A375 (cell line): ENCODE measurements around the gene PRR33. TPM values are rescaled to one million over a fixed set of nuclear protein-coding genes. Genes with fewer than 3 reads are reported as not detected.

ENCODE experiments used
- small RNA-seq: library from RNA; depleted of rRNA; stranded (forward); fragments of <200 nt; gene quantifications from one replicate; pipeline ENCODE3, GENCODE V24; 2014
- total RNA-seq: library from RNA; depleted of rRNA; stranded (reverse); fragments of >200 nt; shearing (Covaris generic); gene quantifications from 2 replicates; pipeline ENCODE4 v1.2.3, GENCODE V29; 2014; rRNA removed

PRR33 gene
- not detected in 2 replicates for total RNA-seq

DNA sequence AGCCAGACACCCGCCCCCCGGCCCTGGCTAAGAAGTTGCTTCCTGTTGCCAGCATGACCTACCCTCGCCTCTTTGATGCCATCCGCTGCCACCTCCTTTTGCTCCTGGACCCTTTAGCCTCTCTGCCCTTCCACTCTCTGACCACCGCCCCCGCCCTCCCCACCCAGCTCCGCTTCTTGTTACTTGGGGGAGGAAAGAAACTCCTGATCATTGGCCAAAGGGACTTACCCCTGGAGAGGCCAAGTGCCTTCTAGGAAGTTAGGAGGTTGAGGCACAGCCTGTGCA lies at the start of gene PRR33:
Gene PRR33, minus strand, starts transcription at position 65 of the 285 bp plus-strand sequence. CDS start 1,311 bp downstream, outside the sequence.

DNA sequence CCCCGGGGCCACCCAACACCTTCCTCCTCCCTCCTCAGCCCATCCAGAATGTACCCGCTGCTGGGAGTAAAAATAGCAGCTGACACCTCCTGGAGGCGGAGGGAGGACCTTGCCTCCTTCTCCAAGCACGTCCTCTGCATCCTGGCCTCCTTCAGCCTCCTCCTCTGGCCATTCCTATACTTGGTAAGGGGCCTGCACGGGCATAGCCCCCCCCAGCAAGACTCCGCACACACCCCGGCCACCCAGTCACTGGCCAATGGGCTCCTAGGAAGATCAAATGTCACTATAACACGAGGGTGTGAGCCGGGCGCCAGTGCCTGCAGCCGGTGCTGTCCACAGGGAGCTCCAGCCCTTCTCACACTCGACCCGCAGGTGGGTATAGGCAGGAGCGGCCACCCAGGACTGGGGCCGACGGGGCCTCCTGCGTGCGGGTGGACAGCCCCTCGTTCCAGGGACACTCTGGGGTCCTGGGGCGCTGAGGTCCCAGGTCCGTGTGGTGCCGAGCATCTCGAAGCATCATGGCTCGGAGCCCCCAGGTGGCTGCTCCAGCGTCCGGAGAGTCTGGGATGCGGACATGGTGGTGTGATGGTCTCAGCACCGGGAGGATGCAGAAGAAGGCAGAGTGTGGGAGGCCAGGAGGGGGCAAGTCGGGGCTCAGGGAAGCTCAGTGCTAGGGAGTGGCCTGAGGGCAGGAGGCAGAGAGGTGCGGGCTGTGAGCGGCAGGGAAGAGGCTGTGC lies 27.9 kb upstream of the PRR33 start, which contains the start of gene TNNT3:
Gene TNNT3, plus strand, starts transcription at position 313 of the 737 bp plus-strand sequence. CDS start 3,172 bp downstream, outside the sequence.

DNA sequence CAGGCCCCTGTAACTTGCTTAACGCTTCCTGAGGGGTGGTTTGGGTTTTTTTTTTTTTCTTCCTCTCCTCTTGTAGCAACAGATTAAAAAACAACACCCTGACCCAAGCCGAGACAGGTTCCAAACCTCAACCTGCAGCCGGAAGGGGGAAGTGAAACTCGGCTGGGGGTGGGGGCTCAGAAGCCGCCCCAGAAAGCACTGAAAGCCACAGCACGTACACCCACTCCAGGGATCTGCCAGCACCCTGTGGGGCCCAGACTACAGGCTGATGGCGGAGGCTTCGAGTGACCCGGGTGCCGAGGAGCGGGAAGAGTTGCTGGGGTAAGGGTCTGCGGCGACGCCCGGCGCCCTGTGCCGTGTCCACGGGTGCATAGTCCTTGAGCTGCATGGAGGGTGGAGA lies 38.8 kb downstream of the PRR33 start, which contains the start of gene LSP1:
Gene LSP1, plus strand, starts transcription at position 208 of the 400 bp plus-strand sequence. Its CDS starts 61 bp downstream, at position 269.

DNA sequence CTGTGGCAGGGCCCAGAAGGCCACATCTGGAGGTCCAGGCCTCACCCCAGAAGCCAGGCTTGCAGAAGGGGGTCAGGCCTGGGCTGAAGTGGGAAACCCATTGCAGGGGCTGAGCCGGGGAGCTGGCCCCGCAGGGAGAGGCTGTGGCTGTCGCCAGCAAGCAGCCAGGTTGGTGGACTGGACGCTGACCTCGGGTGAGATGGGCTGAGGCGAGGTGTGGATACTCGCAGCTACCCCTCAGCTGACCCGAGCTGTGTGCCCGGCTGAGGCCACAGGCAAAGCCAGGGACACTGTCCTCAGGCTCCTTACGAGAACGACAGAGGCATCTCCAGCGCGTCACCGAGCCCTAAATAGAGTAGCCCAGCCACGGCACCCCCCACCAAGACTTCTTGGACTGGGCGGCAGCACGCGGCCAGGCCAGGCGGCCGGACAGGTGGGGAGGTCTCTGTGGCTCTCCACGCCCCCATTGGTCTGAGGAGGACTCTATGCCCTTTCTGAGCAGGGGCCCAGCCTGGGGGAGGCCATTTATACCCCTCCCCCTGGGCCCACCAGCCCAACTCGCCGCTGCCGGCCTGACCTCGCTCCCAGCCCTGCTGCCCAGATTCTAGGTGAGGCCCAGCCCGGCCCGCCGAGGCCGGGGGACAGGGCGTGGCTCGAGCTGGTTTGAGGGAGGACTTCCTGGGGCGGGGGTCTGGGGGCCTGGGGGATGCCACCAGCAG lies 53.1 kb downstream of the PRR33 start, which contains the start of gene TNNI2:
Gene TNNI2, plus strand, starts transcription at position 556 of the 719 bp plus-strand sequence. CDS start 716 bp downstream, outside the sequence.

Small RNAs within 50 kb of the gene (small RNA-seq; reads per million reads assigned to genes)
- gene AC051649.1 (not detected), gene MIR4298 (not detected)

Other genes starting within 250 kb of the PRR33 start
- gene KRTAP5-6, start 194.7 kb downstream of the PRR33 start, total RNA-seq = not detected in 2 replicates
- 1.8 and 2.3 TPM in 2 replicates for gene IFITM10, start 141.3 kb downstream of the PRR33 start, total RNA-seq
- 139 TPM in 2 replicates for gene CTSD, start 128.0 kb downstream of the PRR33 start, total RNA-seq
- not detected in 2 replicates for gene SYT8, start 56.9 kb downstream of the PRR33 start, total RNA-seq
- gene TNNI2, start 52.9 kb downstream of the PRR33 start, total RNA-seq = not detected in 2 replicates
- 0.13 and 1.8 TPM in 2 replicates for gene LSP1, start 38.8 kb downstream of the PRR33 start, total RNA-seq
- gene TNNT3, start 27.8 kb upstream of the PRR33 start, total RNA-seq = not detected in 2 replicates
- gene MRPL23, start 55.4 kb upstream of the PRR33 start, total RNA-seq = 196 and 213 TPM in 2 replicates
- 5.2 and 9.5 TPM in 2 replicates for gene H19, start 105.9 kb upstream of the PRR33 start, total RNA-seq
- gene IGF2, start 247.5 kb upstream of the PRR33 start, total RNA-seq = not detected in 2 replicates